ENCODE data around the gene RAB6D. TPM values are rescaled to one million over a fixed set of nuclear protein-coding genes. Genes with fewer than 3 reads are reported as not detected.
"Not testable (repeated sequence)": the region's sequence is repeated elsewhere in the genome, so short reads cannot be mapped to it uniquely, and the experiment has no call there.

Gene RAB6D
- total RNA-seq, 1 experiment from 2014 or later, result not detected

- peaks cover 97% of the 10 kb centered on the region for H3K27me3 Mint-ChIP-seq (ENCODE audit: insufficient read depth, unreplicated experiment)
- CTCF ChIA-PET, result interaction anchor here (0.7 to 3.6 kb wide), 4 partner anchors 84 to 998 kb away, joined by 3 to 14 read pairs (median 6); partner anchors contain the start of gene MZT2A
- no peak overlapping the region for H3K4me3 Mint-ChIP-seq (ENCODE audit: unreplicated experiment)
Observed at GRCh38 chr2:131408207-131408606, 44.2 kb upstream of the RAB6D start.

GRCh38 chr2:131404753-131405152 lies 40.8 kb upstream of the RAB6D start:
- no peak overlapping the region for H3K27ac Mint-ChIP-seq (ENCODE audit: low read depth, unreplicated experiment)
- peaks cover 98% of the 10 kb centered on the region for H3K27me3 Mint-ChIP-seq (ENCODE audit: insufficient read depth, unreplicated experiment)
- POLR2A ChIA-PET, result no interaction called here
- H3K36me3 Mint-ChIP-seq (ENCODE audit: insufficient read depth, unreplicated experiment), result no peaks in the 10 kb centered on the region
- CTCF ChIA-PET, result interaction anchor here (1.4 to 1.9 kb wide), 2 partner anchors 9 to 10 kb away, joined by 3 to 6 read pairs; no protein-coding TSS in a partner anchor
- no peaks in the 10 kb centered on the region for H3K9me3 Mint-ChIP-seq (ENCODE audit: unreplicated experiment)
- H3K4me3 Mint-ChIP-seq (ENCODE audit: unreplicated experiment), result no peak overlapping the region
- intact Hi-C loops (cut with micrococcal nuclease), result no loop called here
- BruUV-seq (replicated peaks), result no TSS peak
- DNase-seq (ENCODE audit: unreplicated experiment), result no peak
- no peak for TF ChIP-seq CTCF (IDR thresholded peaks at IDR 0.05; ENCODE audit: unreplicated experiment)
- H3K4me1 Mint-ChIP-seq (ENCODE audit: insufficient read depth, unreplicated experiment), result no peaks in the 10 kb centered on the region

More at GRCh38 chr2:131408207-131408606, 44.2 kb upstream of the RAB6D start:
- Mint-ChIP-seq H3K4me1 (ENCODE audit: insufficient read depth, unreplicated experiment) (peaks cover 4% of the 10 kb centered on the region), H3K27ac (ENCODE audit: low read depth, unreplicated experiment) (no peak overlapping the region), H3K9me3 (ENCODE audit: unreplicated experiment) (no peaks in the 10 kb centered on the region), H3K36me3 (ENCODE audit: insufficient read depth, unreplicated experiment) (no peaks in the 10 kb centered on the region)
- POLR2A ChIA-PET, result no interaction called here
- intact Hi-C loops (cut with micrococcal nuclease), result no loop called here
- DNase-seq (ENCODE audit: unreplicated experiment), result no peak
- BruUV-seq (replicated peaks), result no TSS peak
- TF ChIP-seq CTCF (IDR thresholded peaks at IDR 0.05; ENCODE audit: unreplicated experiment), result no peak

GRCh38 chr2:131402320-131403039 lies 38.5 kb upstream of the RAB6D start:
- BruUV-seq (replicated peaks), result no TSS peak
- no peak overlapping the region for H3K27ac Mint-ChIP-seq (ENCODE audit: low read depth, unreplicated experiment)
- peaks cover 93% of the 10 kb centered on the region for H3K27me3 Mint-ChIP-seq (ENCODE audit: insufficient read depth, unreplicated experiment)

GRCh38 chr2:131400849-131401248 lies 36.9 kb upstream of the RAB6D start:
- Mint-ChIP-seq H3K4me3 (ENCODE audit: unreplicated experiment) (no peak overlapping the region), H3K9me3 (ENCODE audit: unreplicated experiment) (no peaks in the 10 kb centered on the region), H3K36me3 (ENCODE audit: insufficient read depth, unreplicated experiment) (no peaks in the 10 kb centered on the region), H3K27me3 (ENCODE audit: insufficient read depth, unreplicated experiment) (peaks cover 93% of the 10 kb centered on the region), H3K27ac (ENCODE audit: low read depth, unreplicated experiment) (no peak overlapping the region), H3K4me1 (ENCODE audit: insufficient read depth, unreplicated experiment) (no peaks in the 10 kb centered on the region)
- intact Hi-C loops (cut with micrococcal nuclease), result no loop called here
- BruUV-seq (replicated peaks), result no TSS peak
- DNase-seq (ENCODE audit: unreplicated experiment), result no peak
- CTCF ChIA-PET, result interaction anchor here (0.7 kb wide), 1 partner anchor 146 kb away, joined by 3 read pairs; no protein-coding TSS in a partner anchor
- no peak for TF ChIP-seq CTCF (IDR thresholded peaks at IDR 0.05; ENCODE audit: unreplicated experiment)
- POLR2A ChIA-PET, result no interaction called here

More at GRCh38 chr2:131402320-131403039, 38.5 kb upstream of the RAB6D start:
- TF ChIP-seq CTCF (IDR thresholded peaks at IDR 0.05; ENCODE audit: unreplicated experiment), result no peak
- intact Hi-C loops (cut with micrococcal nuclease), result no loop called here
- ChIA-PET POLR2A (no interaction called here), CTCF (interaction anchor here (1.8 kb wide), 1 partner anchor 10 kb away, joined by 7 read pairs; no protein-coding TSS in a partner anchor)
- H3K4me1 Mint-ChIP-seq (ENCODE audit: insufficient read depth, unreplicated experiment), result no peaks in the 10 kb centered on the region
- DNase-seq (ENCODE audit: unreplicated experiment), result no peak
- no peaks in the 10 kb centered on the region for H3K9me3 Mint-ChIP-seq (ENCODE audit: unreplicated experiment)
- no peaks in the 10 kb centered on the region for H3K36me3 Mint-ChIP-seq (ENCODE audit: insufficient read depth, unreplicated experiment)
- H3K4me3 Mint-ChIP-seq (ENCODE audit: unreplicated experiment), result no peak overlapping the region

GRCh38 chr2:131400441-131400840 lies 36.5 kb upstream of the RAB6D start:
- DNase-seq (ENCODE audit: unreplicated experiment); intact Hi-C loops (cut with micrococcal nuclease); H3K4me3 Mint-ChIP-seq (ENCODE audit: unreplicated experiment); H3K27ac Mint-ChIP-seq (ENCODE audit: low read depth, unreplicated experiment); POLR2A ChIA-PET; H3K4me1 Mint-ChIP-seq (ENCODE audit: insufficient read depth, unreplicated experiment); H3K36me3 Mint-ChIP-seq (ENCODE audit: insufficient read depth, unreplicated experiment); H3K9me3 Mint-ChIP-seq (ENCODE audit: unreplicated experiment); BruUV-seq (replicated peaks): not testable (repeated sequence)
- CTCF ChIA-PET, result interaction anchor here (0.7 kb wide), 1 partner anchor 146 kb away, joined by 3 read pairs; no protein-coding TSS in a partner anchor
- H3K27me3 Mint-ChIP-seq (ENCODE audit: insufficient read depth, unreplicated experiment), result peaks cover 93% of the 10 kb centered on the region

- H3K27me3 Mint-ChIP-seq (ENCODE audit: insufficient read depth, unreplicated experiment), result peaks cover 72% of the 10 kb centered on the region
Observed at GRCh38 chr2:131396209-131396608, 32.2 kb upstream of the RAB6D start.

More at GRCh38 chr2:131396209-131396608, 32.2 kb upstream of the RAB6D start:
- H3K4me1 Mint-ChIP-seq (ENCODE audit: insufficient read depth, unreplicated experiment); H3K9me3 Mint-ChIP-seq (ENCODE audit: unreplicated experiment); intact Hi-C loops (cut with micrococcal nuclease); DNase-seq (ENCODE audit: unreplicated experiment); POLR2A ChIA-PET; H3K27ac Mint-ChIP-seq (ENCODE audit: low read depth, unreplicated experiment); H3K36me3 Mint-ChIP-seq (ENCODE audit: insufficient read depth, unreplicated experiment); BruUV-seq (replicated peaks); CTCF ChIA-PET; H3K4me3 Mint-ChIP-seq (ENCODE audit: unreplicated experiment): not testable (repeated sequence)

Measured in MCF 10A (cell line).